ENCODE results near the gene PDPR.

The PDPR gene

GRCh38 chr16:70158261-70158939 lies 44.3 kb downstream of the PDPR start:
- DNase-seq (ENCODE audit: low read depth in 2 of 2), result no peak
- no peak for TF ChIP-seq CTCF (IDR thresholded peaks at IDR 0.05; ENCODE audit: low read depth, low read length)
- no peak overlapping the region for H3K4me3 ChIP-seq (replicated peaks in 1 of 2; ENCODE audit: low read depth in 2 of 2, low read length in 2 of 2)

DNA sequence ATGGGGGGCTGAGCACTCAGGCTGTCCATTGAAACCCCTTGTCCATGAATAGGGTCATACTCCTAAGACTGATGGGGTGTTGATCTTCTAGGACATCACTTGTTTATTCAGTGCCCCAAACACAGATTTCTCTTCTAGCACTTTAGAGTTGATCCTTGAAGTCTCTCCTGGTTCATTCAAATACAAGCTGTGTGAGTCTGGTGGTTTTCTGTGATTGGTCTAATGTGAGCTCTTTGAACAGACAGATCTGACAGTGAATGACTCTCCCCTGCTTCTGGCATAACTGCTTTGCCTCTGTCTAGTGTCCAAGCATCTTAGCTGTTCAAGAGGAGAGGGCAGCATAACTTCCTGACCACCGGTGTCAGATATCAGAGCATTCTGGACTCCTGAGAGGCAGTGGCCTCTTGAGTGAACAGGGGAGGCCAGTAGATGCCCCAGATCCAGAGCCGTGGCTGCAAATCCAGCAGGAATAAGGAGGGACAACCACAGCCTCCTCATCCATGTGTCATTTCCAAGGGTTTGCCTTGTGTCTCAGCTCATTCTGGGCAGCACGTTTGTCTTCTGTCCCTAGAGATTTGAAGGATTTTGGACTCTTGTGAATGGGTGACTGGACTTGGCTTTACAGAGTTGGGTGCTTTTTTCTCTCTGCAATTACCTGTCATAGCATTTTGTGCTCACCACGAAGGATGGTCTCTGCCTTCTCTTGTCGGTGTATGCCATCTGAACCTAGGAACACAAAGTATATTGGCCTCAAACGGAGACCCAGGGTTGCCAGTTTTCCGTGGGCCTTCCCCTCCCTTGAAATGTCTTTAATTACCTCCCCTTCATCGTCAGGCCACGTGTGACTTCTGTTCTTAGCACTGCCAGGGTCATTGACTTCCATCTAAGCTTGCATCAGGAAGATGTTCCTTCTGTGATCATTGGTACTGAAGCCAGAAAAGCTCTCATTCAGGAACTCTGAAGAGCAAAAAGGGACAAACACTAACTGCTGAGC lies 45.5 kb downstream of the PDPR start:
- TF ChIP-seq CTCF (IDR thresholded peaks at IDR 0.05; ENCODE audit: low read depth, low read length), result no peak
- no peak overlapping the region for H3K4me3 ChIP-seq (replicated peaks in 1 of 2; ENCODE audit: low read depth in 2 of 2, low read length in 2 of 2)
- DNase-seq (ENCODE audit: low read depth in 2 of 2), result no peak

- H3K4me3 ChIP-seq (replicated peaks in 1 of 2; ENCODE audit: low read depth in 2 of 2, low read length in 2 of 2), result no peak overlapping the region
- no peak for TF ChIP-seq CTCF (IDR thresholded peaks at IDR 0.05; ENCODE audit: low read depth, low read length)
- DNase-seq (ENCODE audit: low read depth in 2 of 2), result no peak
Observed at GRCh38 chr16:70160388-70160787, 46.3 kb downstream of the PDPR start.

- no peak overlapping the region for H3K4me3 ChIP-seq (replicated peaks in 1 of 2; ENCODE audit: low read depth in 2 of 2, low read length in 2 of 2)
- no peak for DNase-seq (ENCODE audit: low read depth in 2 of 2)
- no peak for TF ChIP-seq CTCF (IDR thresholded peaks at IDR 0.05; ENCODE audit: low read depth, low read length)
Observed at GRCh38 chr16:70160821-70161220, 46.7 kb downstream of the PDPR start.

GRCh38 chr16:70161350-70161749 lies 47.2 kb downstream of the PDPR start:
- no peak overlapping the region for H3K4me3 ChIP-seq (replicated peaks in 1 of 2; ENCODE audit: low read depth in 2 of 2, low read length in 2 of 2)
- TF ChIP-seq CTCF (IDR thresholded peaks at IDR 0.05; ENCODE audit: low read depth, low read length), result no peak
- DNase-seq (ENCODE audit: low read depth in 2 of 2), result no peak

GRCh38 chr16:70162041-70162451 lies 47.9 kb downstream of the PDPR start:
- H3K4me3 ChIP-seq (replicated peaks in 1 of 2; ENCODE audit: low read depth in 2 of 2, low read length in 2 of 2), result no peak overlapping the region
- TF ChIP-seq CTCF (IDR thresholded peaks at IDR 0.05; ENCODE audit: low read depth, low read length), result no peak
- DNase-seq (ENCODE audit: low read depth in 2 of 2), result peak; percentile 33 to 80

All from cardiac fibroblast (primary cell).